Measurements from ENCODE around the gene ANTXRL. TPM values are rescaled to one million over a fixed set of nuclear protein-coding genes. Genes with fewer than 3 reads are reported as not detected.
"Not testable (repeated sequence)": the region's sequence is repeated elsewhere in the genome, so short reads cannot be mapped to it uniquely, and the experiment has no call there.

The ANTXRL gene
- total and polyA plus RNA-seq, 3 experiments from 2014 or later: not detected

DNA sequence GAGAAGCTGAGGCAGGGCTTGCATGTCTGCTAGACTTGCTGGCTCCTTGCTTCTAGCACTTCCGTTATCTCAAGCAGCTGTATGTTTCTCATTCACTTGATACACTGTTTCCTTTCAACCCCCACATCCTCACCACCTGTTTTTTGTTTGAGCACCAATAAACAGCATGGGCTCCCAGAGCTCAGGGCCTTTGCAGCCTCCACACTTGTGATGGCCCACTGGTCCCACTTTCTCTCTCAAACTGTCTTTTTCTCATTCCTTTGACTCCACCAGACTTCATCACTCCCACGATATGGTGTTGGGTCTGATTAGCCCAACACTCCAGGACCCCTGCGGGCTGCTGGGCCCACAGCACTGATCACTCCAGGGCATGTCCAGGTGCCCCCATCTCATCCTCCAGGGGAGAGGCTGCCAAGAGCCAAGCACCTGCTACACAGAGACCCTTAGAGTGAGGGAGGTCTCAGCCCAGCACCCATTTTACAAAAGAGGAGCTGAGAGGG is 17.2 kb upstream of the ANTXRL start:
- CTCF ChIA-PET: interaction anchor here (1.0 to 2.0 kb wide), 2 partner anchors 11 kb away, joined by 3 to 7 read pairs; no protein-coding TSS in a partner anchor
- H3K36me3 ChIP-seq (ENCODE audit: insufficient read depth, low read length); H3K27ac Mint-ChIP-seq; H3K27me3 Mint-ChIP-seq; H3K36me3 Mint-ChIP-seq; H3K9me3 Mint-ChIP-seq; H3K27me3 ChIP-seq (ENCODE audit: insufficient read depth, low read length, poor library complexity, severe bottlenecking); H3K4me3 Mint-ChIP-seq; H3K9me3 ChIP-seq (ENCODE audit: low read length): not testable (repeated sequence)
- peak overlapping the region; percentile 57 for H3K27ac ChIP-seq (ENCODE audit: low read depth, low read length)
- peaks cover 60% of the 10 kb centered on the region for H3K4me1 ChIP-seq (ENCODE audit: insufficient read depth, low read length)
- POLR2A ChIA-PET: interaction anchor here (1.0 to 2.3 kb wide), 4 partner anchors 13 to 163 kb away, joined by 3 to 12 read pairs (median 4); no protein-coding TSS in a partner anchor
- peaks cover 53 to 64% (median 53%) of the 10 kb centered on the region in 3 donors for H3K4me1 Mint-ChIP-seq
- DNase-seq: peak in 3 of 5 donors; percentile 52 to 69 (median 55)
- H3K4me3 ChIP-seq (ENCODE audit: low read length): peak overlapping the region; percentile 72

DNA sequence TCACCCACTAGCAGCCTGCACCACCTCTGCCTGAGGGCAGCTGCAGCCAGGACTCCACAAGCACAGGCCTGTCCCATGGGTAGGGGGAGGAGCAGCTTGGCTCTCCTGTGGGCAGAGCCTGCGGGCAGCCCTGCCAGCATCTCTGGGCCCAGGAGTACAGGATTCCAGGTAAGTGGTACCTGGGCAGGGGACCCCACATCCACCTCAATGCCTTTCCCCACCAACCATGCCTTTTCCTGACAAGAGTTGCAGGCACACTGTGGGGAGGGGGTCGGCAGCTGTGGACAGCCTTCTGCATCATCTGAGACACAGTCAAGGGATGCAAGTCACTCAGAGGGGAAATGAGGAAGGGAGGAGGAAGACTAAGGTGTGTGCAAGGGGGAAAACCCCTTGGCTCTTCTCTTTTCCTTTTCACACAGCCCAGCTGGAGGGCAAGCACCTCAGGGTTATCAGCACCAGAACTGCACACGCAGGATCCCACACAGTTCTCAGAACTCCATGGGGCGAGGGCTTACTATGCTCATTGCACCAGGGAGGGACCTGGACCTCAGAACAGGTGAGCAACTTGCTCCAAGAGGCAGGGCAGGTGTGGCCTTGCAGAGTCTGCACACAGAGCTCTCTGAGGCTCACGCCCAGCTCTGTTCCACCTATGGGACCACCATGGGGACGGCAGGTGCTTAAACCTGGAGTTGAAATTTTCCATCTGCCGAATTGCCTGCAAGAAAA is 16.5 kb upstream of the ANTXRL start:
- H3K4me1 Mint-ChIP-seq: peaks cover 47 to 58% (median 50%) of the 10 kb centered on the region in 3 donors
- Histone ChIP-seq H3K9me3 (ENCODE audit: low read length) (no peaks in the 10 kb centered on the region), H3K27ac (ENCODE audit: low read depth, low read length) (peak overlapping the region; percentile 32), H3K27me3 (ENCODE audit: insufficient read depth, low read length, poor library complexity, severe bottlenecking) (no peaks in the 10 kb centered on the region), H3K4me1 (ENCODE audit: insufficient read depth, low read length) (peaks cover 55% of the 10 kb centered on the region), H3K4me3 (ENCODE audit: low read length) (no peak overlapping the region), H3K36me3 (ENCODE audit: insufficient read depth, low read length) (no peaks in the 10 kb centered on the region)
- no peak for DNase-seq
- no peaks in the 10 kb centered on the region for H3K27me3 Mint-ChIP-seq
- CTCF ChIA-PET: interaction anchor here (1.4 to 2.0 kb wide), 2 partner anchors 11 to 14 kb away, joined by 3 to 7 read pairs; no protein-coding TSS in a partner anchor
- H3K27ac Mint-ChIP-seq: peak overlapping the region in 5 of 8 donors; percentile 37 to 83 (median 81)
- H3K36me3 Mint-ChIP-seq: peaks cover 0 to 6% (median 1%) of the 10 kb centered on the region in 3 donors
- no peaks in the 10 kb centered on the region for H3K9me3 Mint-ChIP-seq
- POLR2A ChIA-PET: interaction anchor here (2.3 kb wide), 1 partner anchor 14 kb away, joined by 12 read pairs; no protein-coding TSS in a partner anchor
- peak overlapping the region in 2 of 7 donors; percentile 17 to 85 for H3K4me3 Mint-ChIP-seq

DNA sequence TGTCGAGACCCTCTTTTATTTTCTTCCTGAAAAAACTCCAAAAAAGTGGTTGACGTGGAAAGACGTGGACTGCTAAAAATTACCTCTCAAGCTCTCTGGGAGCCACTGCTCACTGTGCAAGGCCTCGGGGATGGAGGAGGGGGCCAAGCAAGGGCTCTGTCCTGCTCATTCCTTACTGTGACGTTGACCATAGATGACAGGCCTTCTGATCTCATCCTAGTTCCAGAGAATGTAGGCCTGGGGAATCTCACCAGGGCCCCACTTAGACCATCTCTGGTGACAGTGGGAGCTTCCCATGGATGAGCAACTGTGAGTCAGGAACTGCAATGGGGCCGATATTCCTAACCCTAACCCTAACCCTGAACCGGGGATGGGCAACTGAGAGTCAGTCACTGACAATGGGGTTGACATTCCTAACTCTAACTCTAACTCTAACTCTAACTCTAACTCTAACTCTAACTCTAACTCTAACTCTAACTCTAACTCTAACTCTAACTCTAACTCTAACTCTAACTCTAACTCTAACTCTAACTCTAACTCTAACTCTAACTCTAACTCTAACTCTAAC is 15.8 kb upstream of the ANTXRL start:
- Histone ChIP-seq H3K4me1 (ENCODE audit: insufficient read depth, low read length) (peaks cover 55% of the 10 kb centered on the region), H3K27ac (ENCODE audit: low read depth, low read length) (peak overlapping the region; percentile 6)
- H3K9me3 ChIP-seq (ENCODE audit: low read length); H3K36me3 ChIP-seq (ENCODE audit: insufficient read depth, low read length); H3K4me3 ChIP-seq (ENCODE audit: low read length); POLR2A ChIA-PET; H3K9me3 Mint-ChIP-seq; H3K36me3 Mint-ChIP-seq; H3K27me3 ChIP-seq (ENCODE audit: insufficient read depth, low read length, poor library complexity, severe bottlenecking); H3K27me3 Mint-ChIP-seq; DNase-seq: not testable (repeated sequence)
- H3K4me1 Mint-ChIP-seq: peaks cover 45 to 52% (median 46%) of the 10 kb centered on the region in 3 donors
- peak overlapping the region in 6 of 7 donors; percentile 10 to 85 (median 40) for H3K4me3 Mint-ChIP-seq
- peak overlapping the region in 5 of 8 donors; percentile 24 to 83 (median 81) for H3K27ac Mint-ChIP-seq
- CTCF ChIA-PET: interaction anchor here (1.4 kb wide), 1 partner anchor 14 kb away, joined by 3 read pairs; no protein-coding TSS in a partner anchor

DNA sequence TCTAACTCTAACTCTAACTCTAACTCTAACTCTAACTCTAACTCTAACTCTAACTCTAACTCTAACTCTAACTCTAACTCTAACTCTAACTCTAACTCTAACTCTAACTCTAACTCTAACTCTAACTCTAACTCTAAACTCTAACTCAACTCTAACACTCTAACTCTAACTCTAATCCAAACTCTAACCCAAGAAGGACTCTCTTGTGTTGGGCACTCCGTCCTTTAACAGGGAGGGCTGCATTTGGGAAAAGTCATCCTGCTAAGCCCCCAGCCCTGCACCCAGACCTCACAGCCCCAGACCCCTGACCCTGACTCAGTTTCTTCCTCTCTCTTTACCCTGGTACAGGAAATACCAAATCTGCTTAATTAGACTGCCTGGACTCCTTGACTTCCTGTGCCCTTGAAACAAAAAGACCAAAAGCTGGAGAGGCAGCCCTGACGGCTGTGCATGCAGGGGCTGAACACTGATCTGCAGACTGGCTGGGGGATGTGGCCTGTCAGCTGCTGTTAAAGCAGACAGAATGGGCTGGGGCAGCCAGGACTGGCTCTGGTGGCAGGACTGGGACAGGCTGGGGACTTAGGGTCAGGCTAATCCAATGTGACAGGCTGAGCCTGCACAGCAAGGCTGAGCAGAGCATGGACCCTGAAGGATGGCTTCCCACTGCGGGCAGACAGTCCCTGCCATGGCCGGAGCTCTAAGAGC is 14.8 kb upstream of the ANTXRL start:
- CTCF ChIA-PET: interaction anchor here (0.9 to 1.3 kb wide), 2 partner anchors 11 to 16 kb away, joined by 3 to 5 read pairs; no protein-coding TSS in a partner anchor
- peak overlapping the region; percentile 68 to 98 (median 89) for H3K27ac Mint-ChIP-seq
- H3K9me3 Mint-ChIP-seq; H3K27me3 ChIP-seq (ENCODE audit: insufficient read depth, low read length, poor library complexity, severe bottlenecking); DNase-seq; H3K36me3 ChIP-seq (ENCODE audit: insufficient read depth, low read length); H3K9me3 ChIP-seq (ENCODE audit: low read length); H3K36me3 Mint-ChIP-seq; H3K4me3 ChIP-seq (ENCODE audit: low read length); H3K27ac ChIP-seq (ENCODE audit: low read depth, low read length); POLR2A ChIA-PET; H3K27me3 Mint-ChIP-seq: not testable (repeated sequence)
- H3K4me1 Mint-ChIP-seq: peaks cover 40 to 49% (median 46%) of the 10 kb centered on the region in 3 donors
- H3K4me1 ChIP-seq (ENCODE audit: insufficient read depth, low read length): peaks cover 49% of the 10 kb centered on the region
- H3K4me3 Mint-ChIP-seq: peak overlapping the region; percentile 2 to 78 (median 53)

DNA sequence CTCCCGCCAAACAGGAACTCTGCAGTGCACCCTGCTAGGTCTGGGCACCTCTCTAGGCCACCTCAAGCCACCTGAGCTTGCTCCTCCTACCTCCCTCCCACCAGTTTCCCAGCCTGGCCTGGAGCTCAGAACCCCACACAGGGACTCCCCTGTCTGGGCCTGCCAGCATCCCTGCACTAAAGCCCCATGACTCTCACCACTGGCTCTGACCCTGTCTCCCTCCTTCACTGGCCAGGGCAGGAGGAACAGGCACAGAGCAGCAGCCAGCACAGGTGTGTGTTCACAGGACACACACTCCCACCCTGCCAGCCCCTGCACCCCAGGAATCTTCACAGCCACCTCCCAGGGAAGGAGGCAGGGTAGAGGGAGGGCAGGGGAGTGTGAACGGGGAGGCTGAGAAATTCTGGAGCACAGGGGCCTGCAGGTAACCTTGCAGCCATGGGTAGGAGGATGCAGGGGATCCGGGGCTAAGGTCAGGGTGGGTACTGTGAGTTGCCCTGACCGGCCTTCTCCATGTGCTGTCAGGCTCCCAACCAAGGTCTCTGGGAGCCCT is 13.9 kb upstream of the ANTXRL start:
- Histone ChIP-seq H3K27ac (ENCODE audit: low read depth, low read length) (peak overlapping the region; percentile 12), H3K9me3 (ENCODE audit: low read length) (no peaks in the 10 kb centered on the region), H3K36me3 (ENCODE audit: insufficient read depth, low read length) (no peaks in the 10 kb centered on the region), H3K4me1 (ENCODE audit: insufficient read depth, low read length) (peaks cover 39% of the 10 kb centered on the region), H3K27me3 (ENCODE audit: insufficient read depth, low read length, poor library complexity, severe bottlenecking) (no peaks in the 10 kb centered on the region), H3K4me3 (ENCODE audit: low read length) (no peak overlapping the region)
- Mint-ChIP-seq H3K4me1 (peaks cover 40 to 49% (median 46%) of the 10 kb centered on the region in 3 donors), H3K27me3 (no peaks in the 10 kb centered on the region), H3K27ac (peak overlapping the region; percentile 68 to 98 (median 93)), H3K9me3 (no peaks in the 10 kb centered on the region), H3K36me3 (no peaks in the 10 kb centered on the region), H3K4me3 (peak overlapping the region in 6 of 7 donors; percentile 31 to 89 (median 57))
- CTCF ChIA-PET: interaction anchor here (0.9 to 1.3 kb wide), 2 partner anchors 10 to 17 kb away, joined by 3 to 5 read pairs; no protein-coding TSS in a partner anchor
- no peak for DNase-seq
- POLR2A ChIA-PET: no interaction called here

DNA sequence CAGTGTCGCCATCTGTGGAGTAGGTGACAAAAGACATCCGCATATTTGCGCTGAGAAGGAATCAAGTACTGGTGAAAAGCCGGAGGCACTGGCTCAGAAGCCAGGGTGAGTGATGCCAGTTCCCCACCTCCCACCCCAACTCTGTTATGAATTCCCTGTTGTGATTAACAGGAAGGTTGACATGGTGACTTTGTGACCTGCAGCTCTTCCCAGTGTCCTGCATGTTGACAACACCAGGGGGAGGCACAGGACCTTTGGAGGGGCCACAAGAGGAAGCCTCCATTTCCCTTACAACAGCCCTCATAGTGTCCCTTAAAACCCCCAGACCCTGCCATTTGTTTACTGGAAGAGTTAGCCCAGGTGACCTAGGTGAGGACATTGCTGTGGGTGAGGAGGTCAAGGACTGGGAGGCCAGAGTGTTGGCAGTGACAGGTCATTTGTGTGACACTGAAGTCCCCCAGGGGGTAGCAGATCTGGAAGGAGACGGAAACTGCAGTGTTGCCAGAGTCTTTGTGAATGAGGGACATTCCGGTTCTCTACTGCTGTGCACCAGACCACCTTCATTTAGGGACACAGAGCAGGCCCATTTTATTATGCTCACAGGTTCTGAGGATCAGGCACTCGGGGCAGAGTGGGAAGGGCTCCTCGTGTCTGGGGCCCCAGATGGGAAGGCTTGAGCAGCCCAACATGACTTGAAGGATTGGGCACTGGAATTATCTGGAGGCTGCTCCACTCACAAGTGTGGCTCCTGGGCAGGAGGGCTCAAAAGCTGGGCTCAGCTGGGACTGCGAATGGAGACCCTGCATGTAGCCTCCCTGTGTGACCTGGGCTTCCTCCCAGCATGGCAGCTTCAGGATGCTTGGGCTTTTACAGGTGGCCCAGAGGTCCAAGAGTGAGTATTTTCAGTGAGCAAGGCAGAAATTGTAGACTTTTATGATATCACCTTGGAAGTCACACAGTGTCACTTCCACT is 13.0 kb upstream of the ANTXRL start:
- CTCF ChIA-PET: no interaction called here
- no peak overlapping the region for H3K27ac ChIP-seq (ENCODE audit: low read depth, low read length)
- POLR2A ChIA-PET: no interaction called here

DNA sequence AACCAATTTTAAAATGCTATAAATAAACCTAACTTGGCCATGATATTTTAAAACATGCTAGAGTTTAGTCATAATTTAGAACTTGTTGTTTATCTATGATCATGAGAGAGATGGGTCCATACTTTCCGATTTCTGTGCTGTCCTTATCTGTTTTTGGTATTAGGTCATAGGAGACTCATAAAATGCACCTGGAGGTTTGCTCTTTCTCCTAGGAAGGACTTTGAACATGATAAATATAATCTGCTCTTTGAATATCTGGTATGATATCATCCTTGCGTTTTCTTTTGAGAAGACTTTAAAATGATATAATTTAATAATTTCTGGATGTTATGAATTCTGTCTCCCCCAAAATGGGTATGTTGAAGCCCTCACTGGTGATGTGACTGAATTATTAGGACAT is 9.0 kb upstream of the ANTXRL start:
- Histone ChIP-seq H3K36me3 (ENCODE audit: insufficient read depth, low read length) (no peaks in the 10 kb centered on the region), H3K9me3 (ENCODE audit: low read length) (no peaks in the 10 kb centered on the region), H3K27ac (ENCODE audit: low read depth, low read length) (no peak overlapping the region), H3K4me3 (ENCODE audit: low read length) (no peak overlapping the region), H3K4me1 (ENCODE audit: insufficient read depth, low read length) (peaks cover 4% of the 10 kb centered on the region), H3K27me3 (ENCODE audit: insufficient read depth, low read length, poor library complexity, severe bottlenecking) (no peaks in the 10 kb centered on the region)
- Mint-ChIP-seq H3K27ac (no peak overlapping the region), H3K27me3 (no peaks in the 10 kb centered on the region), H3K4me3 (no peak overlapping the region), H3K9me3 (no peaks in the 10 kb centered on the region), H3K4me1 (peaks cover 14 to 22% (median 16%) of the 10 kb centered on the region in 3 donors), H3K36me3 (no peaks in the 10 kb centered on the region)
- POLR2A ChIA-PET: no interaction called here
- DNase-seq: no peak
- CTCF ChIA-PET: no interaction called here

More for the DNA sequence above, 13.0 kb upstream of the ANTXRL start:
- no peaks in the 10 kb centered on the region for H3K36me3 Mint-ChIP-seq
- H3K27me3 Mint-ChIP-seq: no peaks in the 10 kb centered on the region
- Histone ChIP-seq H3K9me3 (ENCODE audit: low read length) (no peaks in the 10 kb centered on the region), H3K4me1 (ENCODE audit: insufficient read depth, low read length) (peaks cover 36% of the 10 kb centered on the region), H3K27me3 (ENCODE audit: insufficient read depth, low read length, poor library complexity, severe bottlenecking) (no peaks in the 10 kb centered on the region), H3K4me3 (ENCODE audit: low read length) (no peak overlapping the region), H3K36me3 (ENCODE audit: insufficient read depth, low read length) (no peaks in the 10 kb centered on the region)
- peak overlapping the region in 7 of 8 donors; percentile 68 to 98 (median 90) for H3K27ac Mint-ChIP-seq
- DNase-seq: peak in 1 of 5 donors; percentile 43
- H3K4me1 Mint-ChIP-seq: peaks cover 40 to 49% (median 46%) of the 10 kb centered on the region in 3 donors
- H3K4me3 Mint-ChIP-seq: peak overlapping the region in 1 of 7 donors; percentile 2
- H3K9me3 Mint-ChIP-seq: no peaks in the 10 kb centered on the region
